Measurements from ENCODE around the gene TTF2. TPM values are rescaled to one million over a fixed set of nuclear protein-coding genes. Genes with fewer than 3 reads are reported as not detected.
A peak's percentile ranks its signal among the peaks of the same experiment; 100 is the strongest.
"Not testable (repeated sequence)": the region's sequence is repeated elsewhere in the genome, so short reads cannot be mapped to it uniquely, and the experiment has no call there.

Gene TTF2
- total RNA-seq, 1 experiment from 2014 or later: 76.7 TPM

DNA sequence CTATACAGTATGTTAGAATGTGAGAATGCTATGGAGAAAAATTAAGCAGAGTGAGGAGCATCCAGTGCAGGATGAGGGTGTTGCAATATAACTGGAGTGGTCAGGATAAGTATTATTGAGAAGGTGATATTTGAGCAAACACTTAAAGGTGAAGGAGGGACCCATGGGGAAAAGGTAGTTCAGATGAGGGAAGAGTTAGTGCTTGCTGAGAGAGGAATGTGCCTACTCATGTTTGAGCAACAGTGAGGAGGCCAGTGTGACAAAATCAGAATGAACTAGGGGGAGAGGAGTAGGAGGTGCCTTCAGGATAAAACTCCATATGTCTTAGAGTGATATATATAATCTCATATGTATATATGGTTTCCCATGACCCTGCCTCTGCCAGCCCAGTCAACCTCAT lies 67.7 kb downstream of the TTF2 start:
- DNase-seq (ENCODE audit: low read depth, low spot score): no peak
- in situ Hi-C loops (cut with HindIII; ENCODE audit: low pct_unique_long_range_greater_than_20kb, low sequenced_read_pairs): no loop called here

DNA sequence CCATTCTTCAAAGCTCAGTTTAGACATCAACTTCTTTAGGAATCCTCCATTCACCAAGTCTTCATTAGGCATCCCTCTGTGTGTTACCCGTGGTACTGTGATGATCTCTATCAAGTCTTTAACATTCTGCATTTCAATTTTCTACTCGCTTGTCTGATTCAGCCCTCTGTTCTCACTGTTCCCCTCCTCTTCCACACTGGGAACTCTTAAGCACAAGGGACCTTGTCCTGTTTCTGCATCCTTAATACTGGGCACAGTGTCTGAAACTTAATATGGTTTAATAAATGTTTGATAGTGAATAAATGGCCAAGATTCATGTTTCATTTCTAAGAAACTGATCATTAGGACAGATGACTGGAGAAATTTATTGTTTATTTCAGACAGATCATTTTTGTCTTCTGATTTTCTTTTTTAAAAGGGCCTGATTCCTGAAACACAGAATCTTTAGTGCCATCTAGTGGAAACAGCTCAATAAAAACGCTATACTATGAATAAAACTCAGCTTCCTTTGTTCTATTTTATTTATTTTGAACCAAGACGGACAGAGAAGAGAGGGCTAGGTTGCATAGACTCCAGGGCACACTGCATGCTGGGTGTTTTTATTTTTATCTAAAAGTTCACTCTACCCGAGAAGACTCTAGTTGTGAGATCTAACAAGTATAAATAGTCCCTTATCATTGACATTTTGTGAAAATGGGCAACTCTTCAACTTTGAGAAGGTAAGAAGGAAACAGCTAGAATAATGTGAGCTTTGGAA lies 68.4 kb downstream of the TTF2 start:
- peak; percentile 73 for DNase-seq (ENCODE audit: low read depth, low spot score)
- in situ Hi-C loops (cut with HindIII; ENCODE audit: low pct_unique_long_range_greater_than_20kb, low sequenced_read_pairs): no loop called here

DNA sequence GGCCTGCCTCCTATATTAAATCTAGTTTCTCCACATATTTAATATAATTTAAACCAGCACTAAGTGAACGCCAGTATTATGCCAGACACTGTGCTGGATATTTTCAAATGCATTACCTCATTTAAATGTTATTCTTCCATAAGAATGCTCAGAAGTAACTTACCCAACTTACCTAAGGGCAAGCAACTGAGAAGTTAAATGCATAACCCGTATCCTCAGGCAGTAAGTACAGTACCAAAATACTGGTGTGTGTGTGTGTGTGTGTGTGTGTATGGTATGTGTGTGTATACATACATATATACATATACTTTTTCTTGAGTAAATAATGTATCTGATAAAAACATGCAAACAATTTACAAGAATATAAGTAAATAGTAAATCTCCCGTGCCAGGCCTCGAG lies 70.4 kb downstream of the TTF2 start:
- in situ Hi-C loops (cut with HindIII; ENCODE audit: low pct_unique_long_range_greater_than_20kb, low sequenced_read_pairs): no loop called here
- DNase-seq (ENCODE audit: low read depth, low spot score): no peak

DNA sequence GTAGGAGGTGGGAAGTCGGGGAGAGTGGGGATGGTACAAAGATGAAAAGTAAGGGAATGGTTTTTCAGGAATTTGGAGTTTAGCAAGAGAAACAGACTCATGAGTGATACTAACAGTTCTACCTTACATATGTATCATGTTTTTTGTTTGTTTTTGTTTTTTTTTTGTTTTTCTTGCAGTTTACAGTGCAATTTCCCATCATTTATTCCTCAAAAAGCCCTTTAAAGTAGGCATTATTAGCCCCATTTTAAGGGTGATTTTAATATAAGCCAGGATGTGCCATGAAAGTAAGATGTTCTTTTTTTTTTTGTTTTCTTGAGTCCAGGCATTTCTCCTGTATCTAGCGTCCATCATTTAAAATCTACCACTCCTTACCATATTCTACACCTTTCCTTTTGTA lies 75.2 kb downstream of the TTF2 start:
- no peak for DNase-seq (ENCODE audit: low read depth, low spot score)
- in situ Hi-C loops (cut with HindIII; ENCODE audit: low pct_unique_long_range_greater_than_20kb, low sequenced_read_pairs): no loop called here

DNA sequence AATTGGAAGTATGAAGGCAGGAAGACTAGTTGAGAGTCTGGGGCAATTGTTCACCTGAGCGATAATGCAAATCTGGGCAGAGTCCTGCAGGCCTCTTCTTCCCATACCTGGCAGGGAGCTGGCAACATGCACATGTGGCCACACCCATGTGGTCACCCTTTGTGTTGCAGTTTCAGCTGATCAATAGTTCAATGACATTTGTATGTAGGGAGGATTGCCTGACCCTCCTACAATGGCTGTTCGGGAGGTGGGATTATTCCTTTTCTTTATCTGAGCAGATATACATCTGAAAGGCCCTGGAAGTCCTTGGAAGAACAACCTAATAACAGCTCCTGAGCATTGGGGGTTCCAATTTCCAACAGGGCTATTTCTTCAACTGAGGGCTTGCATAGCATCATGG lies 76.6 kb downstream of the TTF2 start:
- in situ Hi-C loops (cut with HindIII; ENCODE audit: low pct_unique_long_range_greater_than_20kb, low sequenced_read_pairs): no loop called here

DNA sequence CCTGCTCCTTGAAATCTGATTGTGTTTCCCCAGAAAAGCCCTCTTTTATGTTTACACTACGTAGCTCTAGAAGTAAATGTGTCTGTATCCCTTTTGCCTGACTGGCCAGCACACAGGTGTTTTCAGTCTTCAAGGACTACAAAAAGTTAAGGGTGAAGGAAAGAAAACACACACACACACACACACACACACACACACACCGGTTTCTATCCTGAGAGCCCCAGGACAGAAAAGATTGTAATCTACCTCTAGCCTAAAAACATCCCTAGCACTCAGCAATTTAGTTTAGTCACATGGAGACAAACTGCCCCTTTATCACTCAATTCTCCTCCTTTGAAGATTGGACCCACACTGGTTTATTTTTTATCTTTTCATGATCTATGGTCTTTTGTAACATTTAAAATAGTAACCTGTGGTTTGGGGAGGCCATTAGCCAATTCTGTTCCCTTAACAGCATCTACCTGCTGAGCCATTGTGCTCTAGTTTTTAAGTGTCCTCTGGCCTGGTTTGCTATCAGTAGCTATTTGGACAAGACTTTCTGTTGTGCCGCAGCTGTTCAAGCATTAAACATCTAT lies 77.2 kb downstream of the TTF2 start:
- no peak for DNase-seq (ENCODE audit: low read depth, low spot score)
- in situ Hi-C loops (cut with HindIII; ENCODE audit: low pct_unique_long_range_greater_than_20kb, low sequenced_read_pairs): no loop called here

More for the DNA sequence above, 76.6 kb downstream of the TTF2 start:
- DNase-seq (ENCODE audit: low read depth, low spot score): no peak

DNA sequence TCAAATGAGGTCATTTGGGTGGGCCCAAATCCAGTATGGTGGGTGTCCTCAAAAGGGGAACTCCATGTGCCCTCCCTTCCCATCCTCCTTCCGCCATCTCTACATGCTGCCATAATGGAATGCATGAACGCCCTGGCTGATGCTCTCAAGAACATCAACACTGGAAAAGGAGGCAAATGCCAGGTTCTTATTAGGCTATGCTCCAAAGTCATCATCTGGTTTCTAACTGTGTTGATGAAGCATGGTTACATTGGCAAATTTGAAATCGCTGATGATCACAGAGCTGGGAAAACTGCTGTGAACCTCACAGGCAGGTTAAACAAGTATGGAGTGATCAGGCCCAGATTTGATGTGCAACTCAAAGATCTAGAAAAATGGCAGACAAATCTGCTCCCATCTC lies 78.0 kb downstream of the TTF2 start:
- no peak for DNase-seq (ENCODE audit: low read depth, low spot score)
- in situ Hi-C loops (cut with HindIII; ENCODE audit: low pct_unique_long_range_greater_than_20kb, low sequenced_read_pairs): no loop called here

DNA sequence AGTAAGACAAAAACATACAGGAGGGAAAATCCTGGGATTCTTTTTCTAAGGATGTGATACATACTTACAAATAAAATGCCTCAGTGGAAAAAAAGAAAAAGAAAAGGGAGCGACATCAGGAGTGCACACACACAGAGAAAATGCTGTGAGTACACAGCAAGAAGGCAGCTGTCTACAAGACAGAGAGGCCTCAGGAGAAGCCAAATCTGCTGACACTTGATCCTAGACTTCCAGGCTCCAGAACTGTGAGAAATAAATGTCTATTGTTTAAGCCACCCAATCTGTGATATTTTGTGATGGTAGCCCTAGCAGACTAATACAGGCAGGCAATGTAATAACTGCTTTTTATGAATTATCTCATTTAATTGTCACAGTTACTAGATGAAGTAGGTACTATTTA lies 78.4 kb downstream of the TTF2 start:
- DNase-seq (ENCODE audit: low read depth, low spot score): peak; percentile 40
- in situ Hi-C loops (cut with HindIII; ENCODE audit: low pct_unique_long_range_greater_than_20kb, low sequenced_read_pairs): no loop called here

DNA sequence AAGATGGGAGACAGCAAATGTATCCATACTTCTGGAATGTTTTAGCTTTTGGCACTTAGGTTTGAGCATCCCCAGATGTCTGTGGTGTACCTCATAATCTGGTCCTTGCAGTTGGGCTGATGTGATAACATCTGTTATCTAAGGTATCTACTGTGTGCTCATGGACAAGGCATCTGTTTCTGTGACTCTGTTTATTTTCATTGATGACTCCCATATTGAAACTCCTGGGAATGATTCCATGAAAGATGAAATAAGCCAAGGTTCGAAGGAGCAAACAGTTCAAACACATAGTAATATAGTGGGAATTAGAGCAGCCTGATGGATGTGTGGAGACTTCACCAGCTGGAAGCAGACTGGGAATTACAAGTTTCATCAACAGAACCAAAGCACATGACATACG lies 82.1 kb downstream of the TTF2 start:
- in situ Hi-C loops (cut with HindIII; ENCODE audit: low pct_unique_long_range_greater_than_20kb, low sequenced_read_pairs): no loop called here
- no peak for DNase-seq (ENCODE audit: low read depth, low spot score)

DNA sequence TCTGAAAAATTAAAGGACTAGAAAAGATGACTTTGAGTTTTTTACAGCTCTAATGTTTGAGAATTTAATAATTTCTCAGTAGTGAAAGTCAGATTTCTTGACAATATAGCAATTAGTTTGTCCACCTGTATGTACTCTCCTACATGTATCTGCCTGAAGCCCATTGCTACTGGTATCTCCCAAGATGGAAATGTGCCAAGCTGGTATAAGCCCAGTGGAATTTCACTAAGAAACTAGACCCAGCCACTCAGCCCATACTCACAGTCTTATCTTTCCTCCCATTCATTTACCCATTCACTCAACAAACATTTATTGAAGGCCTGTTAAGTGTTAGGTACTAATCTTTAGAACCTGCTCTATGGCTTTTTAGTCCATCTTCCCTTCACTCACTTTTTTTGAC lies 83.0 kb downstream of the TTF2 start:
- in situ Hi-C loops (cut with HindIII; ENCODE audit: low pct_unique_long_range_greater_than_20kb, low sequenced_read_pairs): no loop called here
- DNase-seq (ENCODE audit: low read depth, low spot score): no peak

DNA sequence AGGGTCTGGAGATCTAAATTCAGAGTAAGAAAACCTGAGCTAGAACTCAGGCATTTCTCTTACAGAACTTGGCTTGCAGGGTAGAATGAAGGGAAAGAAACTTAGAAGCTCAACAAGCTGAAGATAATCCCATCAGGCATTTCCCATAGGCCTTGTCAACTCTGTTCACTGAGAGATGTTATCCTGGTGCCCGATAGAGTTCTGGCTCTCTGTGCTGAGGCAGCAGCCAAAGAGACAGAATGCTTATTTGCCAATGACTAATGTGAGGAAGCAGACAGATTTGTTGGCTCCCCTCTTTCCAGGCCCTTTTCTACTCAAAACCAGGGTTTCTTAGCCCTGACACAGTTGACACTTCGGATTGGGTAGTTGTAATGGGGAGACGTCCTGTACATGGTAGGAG lies 83.7 kb downstream of the TTF2 start:
- in situ Hi-C loops (cut with HindIII; ENCODE audit: low pct_unique_long_range_greater_than_20kb, low sequenced_read_pairs): no loop called here
- DNase-seq (ENCODE audit: low read depth, low spot score): no peak

DNA sequence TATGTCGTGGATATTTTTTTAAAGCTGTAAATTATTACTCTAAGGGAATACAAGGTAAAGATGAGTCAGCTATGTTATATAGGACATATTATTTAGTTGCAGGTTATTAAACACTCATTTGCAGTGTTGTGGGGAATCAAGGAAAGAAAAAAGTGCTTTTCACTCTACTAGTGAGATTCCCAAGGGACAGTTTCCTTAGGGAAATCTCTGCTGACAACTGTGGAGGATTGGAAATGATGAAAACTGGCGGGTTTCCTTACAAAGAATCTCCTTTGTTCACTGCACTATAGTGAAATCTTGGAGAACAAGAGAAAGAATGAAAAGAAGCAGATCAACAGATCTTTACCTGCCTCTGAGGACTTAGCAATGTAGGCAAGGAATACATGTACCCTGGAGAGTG lies 85.9 kb downstream of the TTF2 start:
- peak; percentile 81 for DNase-seq (ENCODE audit: low read depth, low spot score)
- in situ Hi-C loops (cut with HindIII; ENCODE audit: low pct_unique_long_range_greater_than_20kb, low sequenced_read_pairs): no loop called here

DNA sequence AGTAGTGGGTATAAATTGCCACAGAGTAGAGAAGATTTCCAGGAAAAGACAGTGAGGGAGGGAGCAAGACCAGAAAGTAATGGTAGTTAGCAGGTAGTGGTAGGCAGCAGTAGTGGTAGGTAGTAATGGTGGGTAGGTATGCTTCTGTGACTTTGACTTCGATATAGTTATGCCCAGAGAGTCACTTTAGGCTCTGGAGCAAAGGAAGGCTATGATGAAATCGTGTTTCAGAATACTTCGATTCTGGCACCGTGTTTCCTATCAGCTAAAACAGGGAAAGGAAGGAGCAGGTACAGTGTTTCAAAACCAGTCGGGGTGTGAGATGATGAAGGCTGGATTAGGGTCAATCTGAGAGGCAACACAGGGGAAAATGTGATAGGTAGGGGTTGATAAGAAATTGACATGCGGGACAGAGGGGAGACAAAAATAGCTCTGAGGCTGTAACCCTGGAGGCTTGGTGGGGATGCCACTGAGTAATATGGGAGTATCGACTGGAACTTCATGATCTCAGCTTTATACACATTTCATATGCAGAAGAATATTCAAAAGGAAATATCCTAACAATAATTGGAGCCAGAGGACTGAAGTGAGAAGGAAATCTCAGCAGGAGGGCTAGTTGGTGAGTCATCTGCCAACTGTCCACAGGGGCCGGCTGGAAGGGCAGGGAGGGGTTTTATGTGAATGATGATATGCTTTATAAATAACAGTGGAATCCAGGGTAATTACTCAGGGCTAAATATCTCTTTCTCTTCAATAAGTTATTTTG lies 86.6 kb downstream of the TTF2 start:
- in situ Hi-C loops (cut with HindIII; ENCODE audit: low pct_unique_long_range_greater_than_20kb, low sequenced_read_pairs): no loop called here
- DNase-seq (ENCODE audit: low read depth, low spot score): peak; percentile 76

DNA sequence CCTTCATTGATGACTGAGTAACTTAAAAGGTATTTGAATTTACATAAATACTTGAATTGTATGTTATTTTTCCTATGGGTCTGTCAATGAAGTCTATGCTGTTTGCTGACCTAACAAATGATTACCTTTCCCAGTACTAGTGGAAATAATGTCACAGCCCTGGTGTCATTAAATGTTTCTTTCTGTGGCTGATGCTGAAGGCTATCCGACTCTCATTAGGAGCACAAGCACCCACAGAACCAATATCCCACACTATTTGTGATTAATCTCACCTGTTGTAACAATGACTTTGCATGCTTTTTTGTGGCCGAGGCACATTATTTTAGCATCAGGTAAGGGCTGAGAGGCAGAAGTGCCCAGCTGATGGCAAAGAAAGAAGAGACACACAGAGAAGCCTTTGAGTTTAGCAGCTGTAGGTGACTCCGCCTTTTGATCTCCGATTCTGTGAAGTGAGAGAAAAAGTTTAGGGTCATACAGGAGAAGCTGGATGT lies 87.3 kb downstream of the TTF2 start:
- in situ Hi-C loops (cut with HindIII; ENCODE audit: low pct_unique_long_range_greater_than_20kb, low sequenced_read_pairs): no loop called here
- DNase-seq (ENCODE audit: low read depth, low spot score): peak; percentile 53

DNA sequence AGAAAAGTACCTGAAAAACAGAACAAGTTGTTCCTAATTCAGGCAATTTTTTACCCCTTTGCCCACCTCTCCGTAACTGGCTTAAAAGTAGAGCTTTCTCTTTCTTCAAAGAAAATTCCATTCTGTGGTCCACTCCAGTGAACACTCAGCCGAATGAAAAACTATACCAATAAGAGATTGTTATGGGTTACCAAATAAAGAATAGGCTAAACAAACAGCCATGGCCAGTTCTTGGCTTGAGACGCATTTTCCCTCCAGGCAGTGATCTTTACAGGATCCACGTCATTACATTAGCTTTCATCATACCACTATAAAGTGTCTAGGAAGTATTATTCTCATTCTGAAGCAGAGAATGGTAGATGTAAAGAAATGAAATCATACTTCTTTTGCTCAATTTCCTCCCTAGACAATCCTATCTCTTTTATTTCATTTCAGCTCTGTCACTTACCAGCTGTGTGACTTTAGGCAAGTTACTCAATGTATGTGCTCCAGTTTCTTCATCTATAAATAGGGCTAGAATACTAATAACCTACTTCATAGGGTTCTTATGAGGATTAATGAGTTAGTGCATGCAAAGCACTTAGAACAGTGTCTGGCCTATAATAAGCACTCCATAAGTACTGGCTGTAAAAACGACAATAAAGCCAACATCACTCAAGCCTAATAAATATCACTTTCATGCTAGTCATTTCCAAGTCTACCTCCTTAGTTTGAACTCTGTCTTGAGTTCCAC lies 87.9 kb downstream of the TTF2 start:
- DNase-seq (ENCODE audit: low read depth, low spot score): peak; percentile 91
- in situ Hi-C loops (cut with HindIII; ENCODE audit: low pct_unique_long_range_greater_than_20kb, low sequenced_read_pairs): no loop called here

DNA sequence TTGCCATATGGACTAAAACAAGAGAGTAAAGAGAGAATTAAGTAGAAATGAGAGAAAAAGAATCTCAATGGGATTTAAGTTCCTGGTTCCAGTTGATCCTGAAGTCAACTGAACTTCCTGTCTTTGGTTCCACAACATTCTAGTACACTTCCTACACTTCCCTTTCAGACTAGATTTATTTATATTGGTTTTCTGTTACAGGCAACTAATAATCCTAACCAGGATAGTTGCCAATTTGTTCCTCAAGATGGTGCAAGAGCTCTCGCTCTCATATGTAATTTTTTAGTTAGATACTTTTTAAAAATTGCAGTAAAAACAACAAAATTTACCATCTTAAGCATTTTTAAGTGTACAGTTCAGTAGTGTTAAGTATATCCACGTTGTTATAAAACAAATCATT lies 90.2 kb downstream of the TTF2 start:
- DNase-seq (ENCODE audit: low read depth, low spot score): no peak
- in situ Hi-C loops (cut with HindIII; ENCODE audit: low pct_unique_long_range_greater_than_20kb, low sequenced_read_pairs): no loop called here

DNA sequence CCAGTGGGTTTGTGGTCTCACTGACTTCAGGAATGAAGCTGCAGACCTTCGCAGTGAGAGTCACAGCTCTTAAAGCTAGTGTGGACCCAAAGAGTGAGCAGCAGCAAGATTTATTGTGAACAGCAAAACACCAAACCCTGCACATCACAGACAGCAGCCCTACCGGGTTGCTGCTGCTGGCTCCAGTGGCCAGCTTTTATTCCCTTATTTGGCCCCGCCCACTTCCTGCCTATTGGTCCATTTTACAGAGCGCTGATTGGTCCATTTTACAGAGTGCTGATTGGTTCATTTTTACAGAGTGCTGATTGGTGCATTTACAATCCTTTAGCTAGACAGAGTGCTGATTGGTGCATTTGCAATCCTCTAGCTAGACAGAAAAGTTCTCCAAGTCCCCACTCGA lies 91.2 kb downstream of the TTF2 start:
- DNase-seq (ENCODE audit: low read depth, low spot score); in situ Hi-C loops (cut with HindIII; ENCODE audit: low pct_unique_long_range_greater_than_20kb, low sequenced_read_pairs): not testable (repeated sequence)
